ENCODE measurements around the gene C16orf87.

Gene C16orf87

GRCh38 chr16:46844771-46845170 is 13.8 kb upstream of the C16orf87 start:
- ChIA-PET CTCF (interaction anchor here (0.8 to 3.2 kb wide), 7 partner anchors 7 to 171 kb away, joined by 3 to 21 read pairs (median 5); no protein-coding TSS in a partner anchor), POLR2A (no interaction called here)
- no peak for DNase-seq (ENCODE audit: low read depth, low spot score)

GRCh38 chr16:46843898-46844642 is 13.1 kb upstream of the C16orf87 start:
- H3K4me3 ChIP-seq (ENCODE audit: low read depth, low read length), result no peak overlapping the region
- ChIA-PET CTCF (interaction anchor here (0.8 to 3.2 kb wide), 5 partner anchors 8 to 170 kb away, joined by 3 to 21 read pairs (median 6); no protein-coding TSS in a partner anchor), POLR2A (no interaction called here)
- no peak for DNase-seq (ENCODE audit: low read depth, low spot score)
- no peak for TF ChIP-seq CTCF (IDR thresholded peaks at IDR 0.05; ENCODE audit: insufficient read depth, low read length, missing control alignments)

More at GRCh38 chr16:46844771-46845170, 13.8 kb upstream of the C16orf87 start:
- no peak for TF ChIP-seq CTCF (IDR thresholded peaks at IDR 0.05; ENCODE audit: insufficient read depth, low read length, missing control alignments)
- H3K4me3 ChIP-seq (ENCODE audit: low read depth, low read length), result no peak overlapping the region

GRCh38 chr16:46842192-46842895 is 11.4 kb upstream of the C16orf87 start:
- no peak for TF ChIP-seq CTCF (IDR thresholded peaks at IDR 0.05; ENCODE audit: insufficient read depth, low read length, missing control alignments)
- DNase-seq (ENCODE audit: low read depth, low spot score), result no peak
- ChIA-PET CTCF (interaction anchor here (5.2 kb wide), 1 partner anchor 12 kb away, joined by 24 read pairs; no protein-coding TSS in a partner anchor), POLR2A (no interaction called here)
- no peak overlapping the region for H3K4me3 ChIP-seq (ENCODE audit: low read depth, low read length)

GRCh38 chr16:46839986-46840443 is 9.0 kb upstream of the C16orf87 start:
- TF ChIP-seq CTCF (IDR thresholded peaks at IDR 0.05; ENCODE audit: insufficient read depth, low read length, missing control alignments), result no peak
- H3K4me3 ChIP-seq (ENCODE audit: low read depth, low read length), result no peak overlapping the region
- CTCF ChIA-PET, result interaction anchor here (1.3 to 5.2 kb wide), 4 partner anchors 11 to 166 kb away, joined by 4 to 24 read pairs (median 8); no protein-coding TSS in a partner anchor
- POLR2A ChIA-PET, result no interaction called here
- DNase-seq (ENCODE audit: low read depth, low spot score), result no peak

- no peak for DNase-seq (ENCODE audit: low read depth, low spot score)
- H3K4me3 ChIP-seq (ENCODE audit: low read depth, low read length), result no peak overlapping the region
- ChIA-PET CTCF (no interaction called here), POLR2A (no interaction called here)
- TF ChIP-seq CTCF (IDR thresholded peaks at IDR 0.05; ENCODE audit: insufficient read depth, low read length, missing control alignments), result no peak
These were observed 5.9 kb upstream of the C16orf87 start for GRCh38 chr16:46836534-46837530.

Data from AG04449 (cell line).